ENCODE data around the gene SPTBN2. TPM values are rescaled to one million over a fixed set of nuclear protein-coding genes. Genes with fewer than 3 reads are reported as not detected.
A peak's percentile ranks its signal among the peaks of the same experiment; 100 is the strongest.

Gene SPTBN2
- total RNA-seq, 1 donor from 2014 or later, result 3.0 TPM

DNA sequence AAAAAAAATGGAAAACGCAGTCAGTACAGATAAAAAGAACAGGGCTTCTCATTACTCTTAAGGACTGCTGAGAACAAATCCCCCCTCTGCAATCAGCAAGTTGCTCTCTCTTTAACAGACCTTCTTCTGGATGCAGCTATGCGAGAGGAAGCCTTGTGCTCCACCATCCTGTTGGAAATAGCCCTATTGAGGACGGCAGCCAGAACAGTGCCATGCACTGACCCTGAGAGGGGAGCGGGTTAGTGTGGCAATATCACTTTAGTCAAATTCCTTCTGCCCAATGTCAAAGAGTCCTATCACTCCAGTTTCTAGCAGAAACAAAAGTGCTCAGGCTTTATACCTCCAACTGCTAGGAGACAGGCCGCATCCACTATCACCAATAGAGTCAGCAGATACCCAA is 58.2 kb downstream of the SPTBN2 start:
- TF ChIP-seq, protein P1, sequence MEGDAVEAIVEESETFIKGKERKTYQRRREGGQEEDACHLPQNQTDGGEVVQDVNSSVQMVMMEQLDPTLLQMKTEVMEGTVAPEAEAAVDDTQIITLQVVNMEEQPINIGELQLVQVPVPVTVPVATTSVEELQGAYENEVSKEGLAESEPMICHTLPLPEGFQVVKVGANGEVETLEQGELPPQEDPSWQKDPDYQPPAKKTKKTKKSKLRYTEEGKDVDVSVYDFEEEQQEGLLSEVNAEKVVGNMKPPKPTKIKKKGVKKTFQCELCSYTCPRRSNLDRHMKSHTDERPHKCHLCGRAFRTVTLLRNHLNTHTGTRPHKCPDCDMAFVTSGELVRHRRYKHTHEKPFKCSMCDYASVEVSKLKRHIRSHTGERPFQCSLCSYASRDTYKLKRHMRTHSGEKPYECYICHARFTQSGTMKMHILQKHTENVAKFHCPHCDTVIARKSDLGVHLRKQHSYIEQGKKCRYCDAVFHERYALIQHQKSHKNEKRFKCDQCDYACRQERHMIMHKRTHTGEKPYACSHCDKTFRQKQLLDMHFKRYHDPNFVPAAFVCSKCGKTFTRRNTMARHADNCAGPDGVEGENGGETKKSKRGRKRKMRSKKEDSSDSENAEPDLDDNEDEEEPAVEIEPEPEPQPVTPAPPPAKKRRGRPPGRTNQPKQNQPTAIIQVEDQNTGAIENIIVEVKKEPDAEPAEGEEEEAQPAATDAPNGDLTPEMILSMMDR (IDR thresholded peaks at IDR 0.05), result no peak
- DNase-seq, result no peak
- ATAC-seq (ENCODE audit: low read depth), result no peak
- ChIA-PET POLR2A (interaction anchor here (1.3 kb wide), 1 partner anchor 31 kb away, joined by 3 read pairs; no protein-coding TSS in a partner anchor), CTCF (no interaction called here)
- Mint-ChIP-seq H3K4me3 (no peak overlapping the region), H3K27me3 (no peaks in the 10 kb centered on the region), H3K9me3 (no peaks in the 10 kb centered on the region), H3K4me1 (peaks cover 30% of the 10 kb centered on the region), H3K27ac (no peak overlapping the region), H3K36me3 (ENCODE audit: low read depth) (peaks cover 53% of the 10 kb centered on the region)
- intact Hi-C loops (cut with micrococcal nuclease), result no loop called here

DNA sequence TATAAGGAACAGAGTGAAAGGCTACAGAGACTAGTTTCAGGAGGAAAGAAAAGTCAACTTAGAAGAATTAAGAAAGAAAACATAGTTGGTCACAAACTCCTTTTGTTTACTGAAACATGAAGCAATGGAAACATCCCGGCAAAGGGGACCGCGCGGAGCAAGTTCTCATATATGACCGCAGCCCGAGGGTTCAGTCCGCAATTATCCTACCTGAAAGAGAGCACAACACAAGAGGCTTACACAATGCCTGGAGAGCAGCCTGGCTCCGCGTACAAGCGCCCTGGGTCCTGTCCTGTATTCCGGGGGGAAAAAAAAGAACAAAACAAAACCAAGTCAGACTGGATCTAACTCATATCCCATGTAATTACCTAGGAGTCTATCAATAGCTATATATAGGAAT is 63.6 kb downstream of the SPTBN2 start:
- H3K4me1 Mint-ChIP-seq, result peaks cover 33% of the 10 kb centered on the region
- H3K9me3 Mint-ChIP-seq, result no peaks in the 10 kb centered on the region
- no peak for DNase-seq
- ChIA-PET CTCF (interaction anchor here (1.8 kb wide), 1 partner anchor 12 kb away, joined by 5 read pairs; the partner anchor contains the start of gene RBM4B), POLR2A (interaction anchor here (0.5 to 3.0 kb wide), 4 partner anchors 49 to 235 kb away, joined by 3 to 10 read pairs (median 5); partner anchors contain the start of gene RBM14)
- no peak overlapping the region for H3K27ac Mint-ChIP-seq
- H3K27me3 Mint-ChIP-seq, result no peaks in the 10 kb centered on the region
- ATAC-seq (ENCODE audit: low read depth), result no peak
- H3K4me3 Mint-ChIP-seq, result no peak overlapping the region
- intact Hi-C loops (cut with micrococcal nuclease), result no loop called here
- peaks cover 76% of the 10 kb centered on the region for H3K36me3 Mint-ChIP-seq (ENCODE audit: low read depth)
- TF ChIP-seq, protein P1 (IDR thresholded peaks at IDR 0.05), result no peak

DNA sequence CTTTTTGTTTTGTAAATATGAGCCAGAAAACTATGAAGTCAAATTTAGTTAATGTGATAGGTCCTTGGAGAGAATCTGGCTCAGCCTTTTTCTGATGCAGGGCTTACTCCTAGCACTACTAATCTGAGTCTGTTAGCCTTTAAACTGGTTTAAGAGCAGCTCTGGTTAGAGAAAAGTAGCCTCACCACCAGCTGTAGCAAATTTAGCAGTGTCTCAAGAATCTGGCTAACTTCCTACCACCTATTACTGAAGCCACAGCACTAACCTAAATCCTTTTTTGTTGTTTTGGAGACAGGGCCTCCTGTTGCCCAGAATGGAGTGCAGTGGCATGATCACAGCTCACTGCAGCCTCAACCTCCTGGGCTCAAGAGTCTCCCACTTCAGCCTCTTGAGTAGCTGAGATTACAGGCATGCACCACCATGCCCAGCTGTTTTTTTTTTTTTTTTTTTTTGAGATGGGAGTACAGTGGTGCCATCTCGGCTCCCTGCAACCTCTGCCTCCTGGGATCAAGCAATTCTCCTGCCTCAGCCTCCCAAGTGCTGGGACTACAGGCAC is 65.2 kb downstream of the SPTBN2 start:
- Mint-ChIP-seq H3K27ac (no peak overlapping the region), H3K4me3 (no peak overlapping the region), H3K27me3 (no peaks in the 10 kb centered on the region), H3K36me3 (ENCODE audit: low read depth) (peaks cover 71% of the 10 kb centered on the region), H3K9me3 (no peaks in the 10 kb centered on the region), H3K4me1 (peaks cover 45% of the 10 kb centered on the region)
- DNase-seq (no peak), ATAC-seq (ENCODE audit: low read depth) (no peak)
- CTCF ChIA-PET, result interaction anchor here (0.8 to 1.1 kb wide), 2 partner anchors 9 to 83 kb away, joined by 3 read pairs; no protein-coding TSS in a partner anchor
- intact Hi-C loops (cut with micrococcal nuclease), result no loop called here
- POLR2A ChIA-PET, result interaction anchor here (1.1 to 3.0 kb wide), 4 partner anchors 14 to 69 kb away, joined by 3 to 10 read pairs (median 6); partner anchors contain the start of genes RBM14 and RBM4B
- TF ChIP-seq, protein P1 (IDR thresholded peaks at IDR 0.05), result no peak

DNA sequence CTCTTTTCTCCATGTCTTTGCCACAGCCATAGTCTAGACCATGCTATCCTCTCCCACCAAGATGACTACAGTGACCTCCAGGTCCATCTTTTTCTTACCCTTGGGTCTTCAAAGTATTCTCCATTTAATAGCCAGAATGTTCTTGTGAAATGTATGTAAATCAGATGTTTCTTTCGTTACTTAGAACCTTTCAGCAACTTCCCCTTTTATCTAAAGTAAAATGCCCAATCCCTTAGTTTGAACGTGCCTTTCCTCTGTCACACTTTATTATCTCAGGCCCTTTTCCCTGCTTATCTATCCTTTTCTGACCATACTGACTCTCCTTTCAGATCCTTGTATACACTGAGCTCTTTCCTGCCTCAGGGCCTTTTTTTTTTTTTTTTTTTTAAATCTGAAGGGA is 69.3 kb downstream of the SPTBN2 start:
- Mint-ChIP-seq H3K27me3 (no peaks in the 10 kb centered on the region), H3K9me3 (no peaks in the 10 kb centered on the region), H3K4me1 (peaks cover 39% of the 10 kb centered on the region), H3K4me3 (peak overlapping the region; percentile 55), H3K27ac (peak overlapping the region; percentile 74), H3K36me3 (ENCODE audit: low read depth) (peaks cover 51% of the 10 kb centered on the region)
- ChIA-PET CTCF (interaction anchor here (0.7 to 1.5 kb wide), 4 partner anchors 19 to 80 kb away, joined by 3 to 11 read pairs (median 6); partner anchors contain the start of genes CCDC87 and CCS), POLR2A (interaction anchor here (0.5 to 3.4 kb wide), 8 partner anchors 13 to 1278 kb away, joined by 3 to 32 read pairs (median 6); partner anchors contain the start of genes RBM14, RBM4 and RBM4B)
- ATAC-seq (ENCODE audit: low read depth), result peak; percentile 57
- intact Hi-C loops (cut with micrococcal nuclease), result loop anchor here (2.0 to 5.0 kb wide), 3 partner anchors 17 to 67 kb away; partner anchors contain the start of genes CCDC87, CCS, RBM4 and RBM4B
- DNase-seq, result no peak
- TF ChIP-seq, protein P1 (IDR thresholded peaks at IDR 0.05), result no peak

DNA sequence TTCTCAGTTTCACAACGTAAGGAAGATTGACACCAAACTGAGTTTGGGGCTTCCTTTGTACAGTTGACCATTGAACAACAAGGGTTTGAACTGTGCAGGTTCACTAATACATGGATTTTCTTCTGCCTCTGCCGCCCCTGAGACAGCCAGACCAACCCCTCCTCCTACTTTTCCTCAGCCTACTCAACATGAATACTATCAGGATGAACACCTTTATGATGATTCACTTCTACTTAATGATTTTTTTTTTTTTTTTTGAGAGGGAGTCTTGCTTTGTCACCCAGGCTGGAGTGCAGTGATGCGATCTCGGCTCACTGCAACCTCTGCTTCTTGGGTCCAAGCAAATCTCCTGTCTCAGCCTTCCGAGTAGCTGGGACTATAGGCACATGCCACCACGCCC is 75.9 kb downstream of the SPTBN2 start:
- CTCF ChIA-PET, result interaction anchor here (1.0 kb wide), 1 partner anchor 74 kb away, joined by 3 read pairs; no protein-coding TSS in a partner anchor
- POLR2A ChIA-PET, result interaction anchor here (0.7 kb wide), 1 partner anchor 12 kb away, joined by 5 read pairs; no protein-coding TSS in a partner anchor

More for the DNA sequence above, 75.9 kb downstream of the SPTBN2 start:
- no peaks in the 10 kb centered on the region for H3K27me3 Mint-ChIP-seq
- no peak for DNase-seq
- no peak for ATAC-seq (ENCODE audit: low read depth)
- H3K9me3 Mint-ChIP-seq, result no peaks in the 10 kb centered on the region
- TF ChIP-seq, protein P1 (IDR thresholded peaks at IDR 0.05), result no peak
- intact Hi-C loops (cut with micrococcal nuclease), result no loop called here
- no peak overlapping the region for H3K4me3 Mint-ChIP-seq
- peaks cover 19% of the 10 kb centered on the region for H3K4me1 Mint-ChIP-seq
- peak overlapping the region; percentile 30 for H3K27ac Mint-ChIP-seq
- peaks cover 55% of the 10 kb centered on the region for H3K36me3 Mint-ChIP-seq (ENCODE audit: low read depth)
